IPS-18a (cell line): ENCODE results near the gene DCD.

Source experiments
- H3K27ac ChIP-seq: one replicate; pipeline ENCODE4 v1.5.1; 2013; ENCODE audit warnings: low read length
- H3K27me3 ChIP-seq: one replicate; pipeline ENCODE4 v1.6.1; 2013; ENCODE audit warnings: mild to moderate bottlenecking, low read length; ENCODE audit not compliant: control insufficient read depth, insufficient read depth
- H3K36me3 ChIP-seq: one replicate; pipeline ENCODE4 v1.6.1; 2013; ENCODE audit warnings: low read depth, low read length; ENCODE audit not compliant: control insufficient read depth
- H3K4me1 ChIP-seq: one replicate; pipeline ENCODE4 v1.6.1; 2013; ENCODE audit warnings: low read depth, low read length; ENCODE audit not compliant: control insufficient read depth
- H3K4me3 ChIP-seq: one replicate; pipeline ENCODE4 v1.5.1; 2013; ENCODE audit warnings: low read length
- H3K9ac ChIP-seq: one replicate; pipeline ENCODE4 v1.6.1; 2013; ENCODE audit warnings: mild to moderate bottlenecking, low read length, moderate library complexity
- H3K9me3 ChIP-seq: one replicate; pipeline ENCODE4 v1.6.1; 2013; ENCODE audit warnings: low read depth, low read length; ENCODE audit not compliant: control insufficient read depth

DCD gene

GRCh38 chr12:54604436-54604835 is 43.7 kb downstream of the DCD start:
- Histone ChIP-seq H3K27me3 (peaks cover 7% of the 10 kb centered on the region), H3K4me3 (no peak overlapping the region), H3K9ac (no peak overlapping the region), H3K4me1 (no peaks in the 10 kb centered on the region), H3K36me3 (no peaks in the 10 kb centered on the region), H3K9me3 (no peaks in the 10 kb centered on the region), H3K27ac (no peak overlapping the region)

- Histone ChIP-seq H3K9ac (no peak overlapping the region), H3K4me3 (no peak overlapping the region), H3K4me1 (no peaks in the 10 kb centered on the region), H3K9me3 (no peaks in the 10 kb centered on the region), H3K36me3 (no peaks in the 10 kb centered on the region), H3K27me3 (peaks cover 2% of the 10 kb centered on the region), H3K27ac (no peak overlapping the region)
These were observed 44.3 kb downstream of the DCD start for GRCh38 chr12:54603872-54604271.

- H3K27me3 ChIP-seq = no peaks in the 10 kb centered on the region
- no peak overlapping the region for H3K27ac ChIP-seq
- H3K4me1 ChIP-seq = no peaks in the 10 kb centered on the region
- H3K9ac ChIP-seq = no peak overlapping the region
- no peaks in the 10 kb centered on the region for H3K36me3 ChIP-seq
- no peaks in the 10 kb centered on the region for H3K9me3 ChIP-seq
- H3K4me3 ChIP-seq = no peak overlapping the region
These were observed 44.9 kb downstream of the DCD start for GRCh38 chr12:54603173-54603814.

GRCh38 chr12:54602661-54603060 is 45.5 kb downstream of the DCD start:
- Histone ChIP-seq H3K9me3 (no peaks in the 10 kb centered on the region), H3K4me3 (no peak overlapping the region)

GRCh38 chr12:54601841-54602240 is 46.3 kb downstream of the DCD start:
- Histone ChIP-seq H3K4me3 (no peak overlapping the region), H3K27me3 (no peaks in the 10 kb centered on the region), H3K36me3 (no peaks in the 10 kb centered on the region), H3K9ac (no peak overlapping the region), H3K9me3 (no peaks in the 10 kb centered on the region), H3K27ac (no peak overlapping the region), H3K4me1 (no peaks in the 10 kb centered on the region)

More at GRCh38 chr12:54602661-54603060, 45.5 kb downstream of the DCD start:
- no peak overlapping the region for H3K27ac ChIP-seq
- H3K36me3 ChIP-seq = no peaks in the 10 kb centered on the region
- H3K4me1 ChIP-seq = no peaks in the 10 kb centered on the region
- H3K9ac ChIP-seq = no peak overlapping the region
- H3K27me3 ChIP-seq = no peaks in the 10 kb centered on the region

GRCh38 chr12:54598970-54599369 is 49.2 kb downstream of the DCD start:
- Histone ChIP-seq H3K27me3 (no peaks in the 10 kb centered on the region), H3K9ac (no peak overlapping the region), H3K27ac (no peak overlapping the region), H3K36me3 (no peaks in the 10 kb centered on the region), H3K4me1 (no peaks in the 10 kb centered on the region), H3K4me3 (no peak overlapping the region), H3K9me3 (no peaks in the 10 kb centered on the region)

GRCh38 chr12:54596526-54596946 is 51.6 kb downstream of the DCD start:
- Histone ChIP-seq H3K9ac (no peak overlapping the region), H3K4me1 (no peaks in the 10 kb centered on the region), H3K9me3 (no peaks in the 10 kb centered on the region), H3K27me3 (peaks cover 13% of the 10 kb centered on the region), H3K4me3 (no peak overlapping the region), H3K27ac (no peak overlapping the region), H3K36me3 (no peaks in the 10 kb centered on the region)

- peaks cover 23% of the 10 kb centered on the region for H3K27me3 ChIP-seq
- no peak overlapping the region for H3K4me3 ChIP-seq
- no peaks in the 10 kb centered on the region for H3K36me3 ChIP-seq
- H3K9me3 ChIP-seq = no peaks in the 10 kb centered on the region
- H3K9ac ChIP-seq = no peak overlapping the region
- H3K27ac ChIP-seq = no peak overlapping the region
- peaks cover 5% of the 10 kb centered on the region for H3K4me1 ChIP-seq
These were observed 52.7 kb downstream of the DCD start for GRCh38 chr12:54595471-54595870.
